Endometrial microvascular endothelial cells (primary cell): ENCODE results near the gene ZNF821. TPM values are rescaled to one million over a fixed set of nuclear protein-coding genes. Genes with fewer than 3 reads are reported as not detected.
"Not testable (repeated sequence)": the region's sequence is repeated elsewhere in the genome, so short reads cannot be mapped to it uniquely, and the experiment has no call there.

Experiments
- in situ Hi-C: cut with HindIII; loops from 2 replicates; pipeline ENCODE4 v1.10.0; 2017; ENCODE audit warnings: low sequenced_read_pairs, low pct_unique_long_range_greater_than_20kb; ENCODE audit errors: inconsistent ontology term
- total RNA-seq: library from RNA; depleted of rRNA; stranded (reverse); fragments of >200 nt; gene quantifications from one replicate; pipeline ENCODE4 v1.2.3, GENCODE V29; 2015; ENCODE audit errors: inconsistent ontology term

Gene ZNF821
- total RNA-seq, result 10.5 TPM

- in situ Hi-C loops, result no loop called here
Measured at GRCh38 chr16:71883849-71884638, at the start of gene ZNF821. TSS of gene ZNF821 (minus strand) at chr16:71884182. CDS start at chr16:71879946, 4,236 bp downstream.

DNA sequence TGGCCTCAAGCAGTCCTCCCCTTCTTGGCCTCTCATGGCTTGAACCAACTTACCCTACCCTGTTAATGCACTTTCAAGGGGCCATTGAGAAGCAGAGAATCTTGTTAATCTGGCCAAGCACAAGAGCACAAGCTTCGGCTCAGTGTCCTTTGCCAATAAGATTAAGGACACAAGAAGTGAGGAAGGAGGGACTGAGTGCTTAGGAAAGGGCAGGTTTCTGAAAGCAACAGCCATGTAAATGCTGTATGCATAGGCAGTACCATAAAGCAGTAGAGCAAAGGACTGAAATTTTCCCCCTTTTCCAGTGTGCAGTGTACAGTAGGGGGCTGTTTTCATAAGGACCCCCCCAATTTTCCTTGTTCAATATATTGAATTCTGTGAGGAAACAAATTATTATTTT is 49.0 kb upstream of the ZNF821 start:
- in situ Hi-C loops, result loop anchor here (10.0 kb wide), 1 partner anchor 148 kb away; no protein-coding TSS in a partner anchor

GRCh38 chr16:71931599-71931998 is 47.6 kb upstream of the ZNF821 start:
- in situ Hi-C loops, result loop anchor here (10.0 kb wide), 1 partner anchor 147 kb away; no protein-coding TSS in a partner anchor

GRCh38 chr16:71931001-71931400 is 47.0 kb upstream of the ZNF821 start:
- in situ Hi-C loops, result loop anchor here (10.0 kb wide), 1 partner anchor 146 kb away; no protein-coding TSS in a partner anchor

GRCh38 chr16:71930013-71930563 is 46.1 kb upstream of the ZNF821 start:
- in situ Hi-C loops, result loop anchor here (10.0 kb wide), 1 partner anchor 145 kb away; no protein-coding TSS in a partner anchor

- in situ Hi-C loops, result no loop called here
Measured at GRCh38 chr16:71929048-71929447, 45.1 kb upstream of the ZNF821 start.

DNA sequence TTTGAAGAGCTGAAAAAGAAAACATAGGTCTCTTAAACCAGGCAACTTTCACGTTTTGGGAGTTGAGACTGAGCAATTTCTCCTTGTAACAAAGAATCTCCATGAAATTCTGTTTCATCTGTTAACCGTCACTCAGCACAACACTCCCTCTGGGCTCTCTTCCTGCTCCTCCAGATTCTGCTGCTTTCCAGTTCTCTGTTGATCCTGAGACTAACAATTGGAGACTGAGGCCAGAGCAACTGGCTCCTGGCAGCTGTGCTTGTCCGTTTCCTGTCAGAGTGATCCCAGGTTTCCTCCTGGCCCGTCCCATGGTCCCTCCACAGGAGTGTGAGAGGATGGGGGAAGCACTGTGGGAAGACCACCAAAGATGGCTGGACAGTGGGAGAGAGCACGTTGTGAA is 43.8 kb upstream of the ZNF821 start:
- in situ Hi-C loops, result no loop called here

DNA sequence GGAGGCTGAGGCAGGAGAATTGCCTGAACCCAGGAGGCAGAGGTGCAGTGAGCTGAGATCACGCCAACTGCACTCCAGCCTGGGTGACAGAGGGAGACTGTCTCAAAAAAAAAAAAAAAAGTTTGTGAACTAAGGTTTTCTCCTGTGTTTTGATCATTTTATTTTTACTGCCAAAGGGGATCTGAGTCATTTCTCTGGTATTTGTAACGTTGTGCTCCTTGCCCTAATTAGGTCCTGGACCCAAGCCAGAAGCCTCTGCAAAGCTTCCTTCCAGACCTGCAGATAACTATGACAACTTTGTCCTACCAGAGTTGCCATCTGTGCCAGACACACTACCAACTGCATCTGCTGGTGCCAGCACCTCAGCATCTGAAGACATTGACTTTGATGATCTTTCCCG is 43.4 kb upstream of the ZNF821 start:
- in situ Hi-C loops, result no loop called here

DNA sequence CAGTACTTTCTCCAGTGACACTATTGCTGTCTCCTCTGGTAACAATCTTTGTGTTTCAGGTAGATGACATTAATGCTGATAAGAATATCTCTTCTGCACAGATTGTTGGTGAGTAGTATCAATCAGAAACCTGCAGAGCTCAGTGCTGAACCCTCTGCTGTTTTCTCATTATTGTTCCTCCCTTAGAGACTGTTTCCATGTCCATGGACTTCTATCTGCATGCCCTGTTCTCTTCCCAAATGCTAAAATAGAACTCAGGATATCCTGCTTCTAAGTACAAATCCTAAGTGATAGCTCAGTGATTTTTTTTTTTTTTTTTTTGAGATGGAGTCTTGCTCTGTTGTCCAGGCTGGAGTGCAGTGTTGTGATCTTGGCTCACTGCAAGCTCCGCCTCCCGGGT is 40.7 kb upstream of the ZNF821 start:
- in situ Hi-C loops, result no loop called here

DNA sequence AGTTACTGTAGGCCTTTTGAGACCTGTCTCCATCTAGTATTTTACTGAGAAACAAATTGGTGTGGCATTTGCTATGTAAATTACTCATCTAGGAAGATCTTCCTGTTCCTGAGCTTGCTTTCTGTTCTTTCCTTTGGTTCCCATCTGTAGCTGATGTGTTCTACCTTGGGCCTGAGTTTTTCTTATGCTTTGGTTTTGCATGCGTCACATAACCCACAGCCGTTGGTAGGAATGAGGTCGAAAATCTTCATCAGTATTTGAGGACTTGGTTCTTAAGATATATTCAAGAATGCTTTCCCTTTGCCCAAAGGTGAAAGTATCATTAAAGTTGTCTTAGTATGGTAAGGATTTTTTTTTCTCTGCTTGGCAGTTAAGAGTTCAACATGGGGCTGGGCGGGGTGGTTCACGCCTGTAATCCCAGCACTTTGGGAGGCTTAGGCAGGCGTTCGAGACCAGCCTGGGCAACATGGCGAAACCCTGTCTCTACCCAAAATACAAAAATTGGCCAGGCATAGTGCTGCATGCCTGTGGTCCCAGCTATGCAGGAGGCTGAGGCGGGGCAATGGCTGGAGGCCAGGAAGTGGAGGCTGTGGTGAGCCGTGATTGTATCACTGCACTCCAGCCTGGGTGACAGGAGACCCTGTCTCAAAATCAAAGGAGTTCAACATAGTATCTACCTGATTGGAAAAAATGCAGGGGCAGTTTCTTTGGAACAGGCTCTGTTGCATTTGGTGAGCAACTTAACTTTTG is 40.1 kb upstream of the ZNF821 start:
- in situ Hi-C loops, result no loop called here

DNA sequence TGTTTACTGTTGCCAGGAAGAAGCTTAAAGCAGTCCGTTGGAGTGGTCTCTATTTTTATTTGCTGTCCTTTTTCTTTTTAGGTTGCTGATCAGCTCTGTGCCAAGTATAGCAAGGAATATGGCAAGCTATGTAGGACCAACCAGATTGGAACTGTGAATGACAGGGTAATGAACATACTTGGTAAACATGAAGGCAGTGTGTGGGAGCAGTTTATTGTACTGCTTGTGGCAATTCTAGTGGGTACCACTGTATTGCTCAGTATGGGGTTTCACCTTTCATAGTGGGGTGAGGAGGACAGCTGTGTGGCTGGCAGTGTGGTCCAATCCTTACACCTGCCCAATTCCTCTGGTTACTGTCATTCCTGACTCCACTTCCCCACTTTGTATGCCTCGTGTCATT is 36.7 kb upstream of the ZNF821 start:
- in situ Hi-C loops, result no loop called here

DNA sequence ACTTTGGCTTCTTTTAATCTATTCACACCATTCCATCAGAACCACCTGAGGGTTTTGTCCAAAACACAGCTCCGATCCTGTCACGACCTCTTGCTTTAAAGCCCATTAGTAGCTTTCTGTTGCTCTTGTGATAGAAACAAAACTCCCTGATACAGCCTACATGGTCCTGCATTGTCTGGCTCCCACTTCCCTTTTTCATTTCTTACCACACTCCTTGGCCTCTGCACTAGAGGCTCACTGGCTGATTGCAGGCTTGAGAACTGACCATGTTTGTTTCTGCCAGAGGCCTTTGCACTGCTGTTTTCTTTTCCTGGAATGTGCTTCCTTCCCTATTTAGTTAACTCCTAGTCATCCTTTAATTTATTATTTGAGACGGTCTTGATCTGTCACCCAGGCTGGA is 35.1 kb upstream of the ZNF821 start:
- in situ Hi-C loops, result no loop called here

DNA sequence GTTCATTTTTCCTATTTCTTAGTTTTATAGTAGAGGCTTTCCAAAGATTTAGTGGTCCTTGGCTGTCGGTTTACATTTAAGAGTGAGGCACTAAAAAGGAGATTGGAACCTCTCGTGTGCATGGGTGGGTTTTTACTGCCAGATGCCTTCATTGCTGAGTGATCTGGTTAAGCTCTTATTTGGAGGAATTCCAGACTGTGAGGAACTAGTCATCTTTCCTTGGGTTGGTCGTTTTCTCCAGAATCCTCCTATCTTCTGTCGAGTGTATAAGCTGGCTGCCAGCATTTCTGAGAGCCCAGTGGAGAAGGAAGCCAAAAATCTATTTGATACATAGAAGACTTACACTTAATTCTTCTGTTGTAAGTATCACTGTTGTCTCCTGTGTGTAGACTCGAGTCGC is 33.9 kb upstream of the ZNF821 start:
- in situ Hi-C loops, result no loop called here

DNA sequence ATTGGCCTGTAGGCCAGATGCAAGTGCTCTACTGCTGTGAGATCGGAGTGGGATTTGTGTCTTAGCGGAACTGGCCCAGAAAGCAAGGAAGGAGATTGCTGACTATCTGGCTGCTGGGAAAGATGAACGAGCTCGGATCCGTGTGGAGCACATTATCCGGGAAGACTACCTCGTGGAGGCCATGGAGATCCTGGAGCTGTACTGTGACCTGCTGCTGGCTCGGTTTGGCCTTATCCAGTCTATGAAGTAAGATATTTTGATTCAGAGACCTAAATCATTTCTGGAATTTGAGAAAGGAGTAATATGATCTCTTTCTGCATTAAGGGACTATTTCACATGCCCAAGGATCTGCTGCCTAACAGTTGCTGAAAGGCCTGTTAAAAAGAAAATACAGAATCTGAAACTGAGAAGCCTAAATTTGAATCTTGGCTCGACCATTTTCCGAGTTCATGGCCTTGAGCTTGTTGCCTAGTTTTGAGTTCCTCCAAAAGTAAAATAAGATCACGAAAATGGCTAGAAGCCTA is 32.5 kb upstream of the ZNF821 start:
- in situ Hi-C loops, result no loop called here

GRCh38 chr16:71915350-71915749 is 31.4 kb upstream of the ZNF821 start:
- in situ Hi-C loops, result no loop called here

GRCh38 chr16:71914802-71915201 is 30.8 kb upstream of the ZNF821 start:
- in situ Hi-C loops, result no loop called here

- in situ Hi-C loops, result no loop called here
Measured at GRCh38 chr16:71912534-71913275, 28.7 kb upstream of the ZNF821 start.

DNA sequence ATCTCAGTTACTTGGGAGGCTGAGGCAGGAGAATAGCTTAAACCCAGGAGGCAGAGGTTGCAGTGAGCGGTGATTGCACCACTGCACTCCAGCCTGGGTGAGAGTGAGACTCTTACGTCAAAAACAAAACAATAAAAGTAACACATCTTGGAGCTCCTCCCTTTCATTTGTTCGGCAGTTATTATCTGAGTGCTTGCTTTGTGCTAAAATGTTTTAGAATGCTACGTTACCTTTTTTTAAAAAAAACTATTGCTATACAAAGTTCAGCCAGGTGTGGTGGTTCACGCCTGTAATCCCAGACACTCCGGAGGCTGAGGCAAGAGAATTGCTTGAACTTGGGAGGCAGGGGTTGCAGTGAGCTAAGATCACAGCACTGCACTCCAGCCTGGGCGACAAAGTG is 27.1 kb upstream of the ZNF821 start:
- in situ Hi-C loops, result no loop called here

DNA sequence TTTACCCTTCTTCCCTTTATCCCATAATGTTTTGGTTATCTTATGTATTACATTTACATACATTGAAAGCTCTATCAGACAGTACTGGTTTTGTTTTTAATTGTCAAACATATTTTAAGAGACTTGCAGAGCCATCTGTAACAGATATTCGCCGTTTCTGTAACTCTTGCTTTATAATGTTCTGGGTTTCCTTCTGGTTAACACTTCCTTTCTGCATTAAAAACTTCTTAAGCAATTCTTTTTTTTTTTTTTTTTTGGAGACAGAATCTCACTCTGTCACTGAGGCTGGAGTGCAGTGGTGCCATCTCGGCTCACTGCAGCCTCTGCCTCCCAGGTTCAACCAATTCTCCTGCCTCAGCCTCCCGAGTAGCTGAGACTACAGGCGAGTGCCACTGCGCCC is 21.8 kb upstream of the ZNF821 start:
- in situ Hi-C loops, result not testable (repeated sequence)
